ENCODE measurements around the gene MARCHF3.

GRCh38 chr5:127003798-127004495 lies 26.4 kb downstream of the MARCHF3 start:
- TF ChIP-seq SP1 (IDR thresholded peaks at IDR 0.05), result no peak
- no peak for TF ChIP-seq SUZ12 (IDR thresholded peaks at IDR 0.05)
- TF ChIP-seq ZNF384 (IDR thresholded peaks at IDR 0.05), result no peak
- no peak for TF ChIP-seq ELF4 (IDR thresholded peaks at IDR 0.05)
- no peak for TF ChIP-seq L3MBTL2 (conservative IDR thresholded peaks at IDR 0.05)
- no peak for TF ChIP-seq BHLHE40 (IDR thresholded peaks at IDR 0.05; ENCODE audit: borderline replicate concordance)
- no peak for TF ChIP-seq TARDBP (IDR thresholded peaks at IDR 0.05)
- TF ChIP-seq FOXK2 (IDR thresholded peaks at IDR 0.05), result no peak
- TF ChIP-seq NFRKB (IDR thresholded peaks at IDR 0.05), result no peak
- no peak for TF ChIP-seq CTBP1 (IDR thresholded peaks at IDR 0.05; ENCODE audit: borderline replicate concordance)
